ENCODE results near the gene THSD4. TPM values are rescaled to one million over a fixed set of nuclear protein-coding genes. Genes with fewer than 3 reads are reported as not detected.

Gene THSD4
- total and polyA plus RNA-seq, 9 of the 15 experiments (the other 6 are each of a cell fraction or from before 2014, with no cell fraction given): 0.04 TPM; not detected in 5

GRCh38 chr15:71804695-71805470, 689.6 kb downstream of the THSD4 start (continued):
- TF ChIP-seq MITF (IDR thresholded peaks at IDR 0.05) (no peak), HEY1 (CRISPR knock-in tag; IDR thresholded peaks at IDR 0.05; ENCODE audit: borderline replicate concordance) (no peak), NFIC (IDR thresholded peaks at IDR 0.05) (no peak)

- Histone ChIP-seq H2AFZ (ENCODE audit: low read depth, low read length) (no peak overlapping the region), H3K4me3 (no peak overlapping the region), H3K27ac (ENCODE audit: extremely low read depth, low read depth, low read length) (no peak overlapping the region), H3K36me3 (ENCODE audit: control insufficient read depth, insufficient read depth, low read length) (no peaks in the 10 kb centered on the region), H4K20me1 (replicated peaks; ENCODE audit: control insufficient read depth, insufficient read depth, low read length) (peaks cover 5% of the 10 kb centered on the region), H3K27me3 (ENCODE audit: control insufficient read depth in 2 of 2, insufficient read depth in 2 of 2, low read length in 2 of 2) (peaks cover 28 to 48% of the 10 kb centered on the region in 2 experiments; a peak in 4 of 5 replicates), H3K9me3 (replicated peaks; ENCODE audit: control insufficient read depth, insufficient read depth, low read depth, low read length) (no peaks in the 10 kb centered on the region), H3K4me1 (replicated peaks in 1 of 2; ENCODE audit: control insufficient read depth in 2 of 2, insufficient read depth in 2 of 2, low read length in 2 of 2) (peaks cover 0 to 13% of the 10 kb centered on the region in 2 experiments; a peak in 2 of 5 replicates), H3K9me1 (ENCODE audit: control insufficient read depth, insufficient read depth, low read length) (no peaks in the 10 kb centered on the region), H3K4me2 (ENCODE audit: insufficient read depth, low read length) (no peak overlapping the region), H3K9ac (ENCODE audit: insufficient read depth in 1 of 2, low read depth in 2 of 2, low read length in 2 of 2) (no peak overlapping the region), H3K79me2 (ENCODE audit: control insufficient read depth, insufficient read depth, low read length) (no peaks in the 10 kb centered on the region)
- ChIA-PET POLR2A (interaction anchor here (1.4 kb wide), 1 partner anchor 13 kb away, joined by 3 read pairs; no protein-coding TSS in a partner anchor), CTCF (ENCODE audit: low intra/inter-chr PET ratio) (no interaction called here)
- intact Hi-C loops (cut with micrococcal nuclease) (loop anchor here (10.0 kb wide), 2 partner anchors 362 to 422 kb away; no protein-coding TSS in a partner anchor), in situ Hi-C loops (cut with MboI) (loop anchor here (5.0 kb wide), 1 partner anchor 346 kb away; no protein-coding TSS in a partner anchor)
- 1% methylated on average over 7 of the region's 7 CpGs for WGBS (ENCODE audit: insufficient coverage, low coverage, missing lambda C conversion rate)
- peak in 1 of 4 experiments; percentile 21 for DNase-seq (ENCODE audit: extremely low read depth in 1 of 4, low spot score in 3 of 4)
- no peak; the same call in 2 of the 3 replicates for ATAC-seq
- no peak for FAIRE-seq
- BruUV-seq (replicated peaks): no TSS peak
- peak; percentile 92 for TF ChIP-seq C11orf30 (IDR thresholded peaks at IDR 0.05; ENCODE audit: low read depth)
- no peak for TF ChIP-seq CBX8 (IDR thresholded peaks at IDR 0.05; ENCODE audit: borderline replicate concordance, extremely low read depth, low read depth, low read length, poor library complexity, severe bottlenecking)
- peak; percentile 87 for TF ChIP-seq MAFG (tag; conservative IDR thresholded peaks at IDR 0.05)
- peak; percentile 70 for TF ChIP-seq MAFF (IDR thresholded peaks at IDR 0.05; ENCODE audit: low read length)
- TF ChIP-seq ZNF384 (IDR thresholded peaks at IDR 0.05; ENCODE audit: low read depth, low read length): no peak
- TF ChIP-seq YBX1 (IDR thresholded peaks at IDR 0.05): no peak
- peak; percentile 52; the same call in 1 of the 2 replicates for TF ChIP-seq VEZF1 (CRISPR knock-in tag; IDR thresholded peaks at IDR 0.05)
- TF ChIP-seq ARID3B (CRISPR knock-in tag; IDR thresholded peaks at IDR 0.05; ENCODE audit: borderline replicate concordance): no peak
- no peak for TF ChIP-seq ZFPM2 (CRISPR knock-in tag; IDR thresholded peaks at IDR 0.05)
- no peak for TF ChIP-seq RFX1 (IDR thresholded peaks at IDR 0.05)
- no peak for TF ChIP-seq PRMT5 (CRISPR knock-in tag; IDR thresholded peaks at IDR 0.05)
- TF ChIP-seq RFX5 (IDR thresholded peaks at IDR 0.05; ENCODE audit: low read depth, low read length): no peak
- TF ChIP-seq NFE2 (IDR thresholded peaks at IDR 0.05; ENCODE audit: low read depth): peak; percentile 26; the same call in 1 of the 2 replicates
Observed at GRCh38 chr15:71806452-71806931, 691.2 kb downstream of the THSD4 start.
